Gastrocnemius medialis (tissue), 4 donors: ENCODE measurements around the gene CARM1.

ENCODE experiments used
- POLR2A ChIP-seq, 2 donors: fragments of 450-650 bp; IDR thresholded peaks; one replicate each; pipeline ENCODE4 v1.6.1; 2017; ENCODE audit warnings: antibody characterized with exemption in 2 of 2, mild to moderate bottlenecking in 2 of 2, moderate library complexity in 2 of 2
- TF ChIP-seq, protein P1 (sequence below), 5 experiments: fragments of 450-650 bp in 3 of 5; fragments of 200-600 bp in 2 of 5; sonication (generic) in 2 of 5; IDR thresholded peaks in 4 of 5; conservative IDR thresholded peaks in 1 of 5; 1 replicate in 4 of 5; 2 replicates in 1 of 5; pipeline ENCODE4 v1.5.1; 2016 to 2019; ENCODE audit warnings: antibody characterized with exemption in 5 of 5, mild to moderate bottlenecking in 3 of 5, moderate library complexity in 3 of 5

DNA sequence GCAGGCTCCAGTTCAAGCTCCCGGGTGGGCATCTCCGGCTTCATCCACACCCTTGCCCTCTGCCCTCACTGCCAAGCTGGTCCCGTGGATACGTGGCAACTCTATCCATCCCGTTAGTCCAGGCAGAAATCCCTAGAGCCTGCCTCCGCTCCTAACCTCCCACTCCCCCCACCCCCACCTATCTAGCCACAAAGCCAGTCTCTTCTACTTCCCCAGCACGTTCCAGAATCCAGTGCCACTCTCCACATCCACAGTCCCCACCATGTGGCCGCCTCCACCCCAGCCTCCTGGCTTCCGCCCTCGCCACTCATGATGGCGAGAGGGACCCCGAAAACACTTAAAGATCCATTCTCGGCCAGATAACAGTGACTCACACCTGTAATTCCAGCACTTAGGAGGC lies 53.2 kb downstream of the CARM1 start:
- TF ChIP-seq POLR2A (IDR thresholded peaks at IDR 0.05), result no peak
- TF ChIP-seq, protein P1, sequence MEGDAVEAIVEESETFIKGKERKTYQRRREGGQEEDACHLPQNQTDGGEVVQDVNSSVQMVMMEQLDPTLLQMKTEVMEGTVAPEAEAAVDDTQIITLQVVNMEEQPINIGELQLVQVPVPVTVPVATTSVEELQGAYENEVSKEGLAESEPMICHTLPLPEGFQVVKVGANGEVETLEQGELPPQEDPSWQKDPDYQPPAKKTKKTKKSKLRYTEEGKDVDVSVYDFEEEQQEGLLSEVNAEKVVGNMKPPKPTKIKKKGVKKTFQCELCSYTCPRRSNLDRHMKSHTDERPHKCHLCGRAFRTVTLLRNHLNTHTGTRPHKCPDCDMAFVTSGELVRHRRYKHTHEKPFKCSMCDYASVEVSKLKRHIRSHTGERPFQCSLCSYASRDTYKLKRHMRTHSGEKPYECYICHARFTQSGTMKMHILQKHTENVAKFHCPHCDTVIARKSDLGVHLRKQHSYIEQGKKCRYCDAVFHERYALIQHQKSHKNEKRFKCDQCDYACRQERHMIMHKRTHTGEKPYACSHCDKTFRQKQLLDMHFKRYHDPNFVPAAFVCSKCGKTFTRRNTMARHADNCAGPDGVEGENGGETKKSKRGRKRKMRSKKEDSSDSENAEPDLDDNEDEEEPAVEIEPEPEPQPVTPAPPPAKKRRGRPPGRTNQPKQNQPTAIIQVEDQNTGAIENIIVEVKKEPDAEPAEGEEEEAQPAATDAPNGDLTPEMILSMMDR (IDR thresholded peaks at IDR 0.05 in 4 of 5, conservative IDR thresholded peaks at IDR 0.05 in 1 of 5), result no peak
